ENCODE results near the gene KCTD17. TPM values are rescaled to one million over a fixed set of nuclear protein-coding genes. Genes with fewer than 3 reads are reported as not detected.

The KCTD17 gene
- total RNA-seq, 1 experiment from 2014 or later, result 32.7 TPM

- H3K4me3 ChIP-seq (ENCODE audit: low read depth in 2 of 2, low read length in 2 of 2), result no peak overlapping the region
- intact Hi-C loops (cut with micrococcal nuclease; ENCODE audit: unreplicated experiment), result no loop called here
- peaks cover 4% of the 10 kb centered on the region; the same call in 1 of the 2 replicates for H3K4me1 ChIP-seq (ENCODE audit: control insufficient read depth, insufficient read depth, low read length)
- ATAC-seq (no peak; the same call in 1 of the 2 replicates), DNase-seq (ENCODE audit: low read depth, low spot score) (no peak)
- ChIA-PET CTCF (no interaction called here), POLR2A (no interaction called here)
- H3K9me3 ChIP-seq (ENCODE audit: control insufficient read depth, insufficient read depth, low read depth, low read length), result no peaks in the 10 kb centered on the region
- in situ Hi-C loops (cut with HindIII; ENCODE audit: low pct_unique_long_range_greater_than_20kb, low sequenced_read_pairs), result no loop called here
- no peaks in the 10 kb centered on the region for H3K27me3 ChIP-seq (ENCODE audit: control insufficient read depth, insufficient read depth, low read length)
- TF ChIP-seq SIN3A (IDR thresholded peaks at IDR 0.05; ENCODE audit: borderline replicate concordance, insufficient read depth, low read depth, low read length) (no peak), CTCF (IDR thresholded peaks at IDR 0.05) (no peak), REST (IDR thresholded peaks at IDR 0.05; ENCODE audit: insufficient read depth in 1 of 2, low read depth in 2 of 2, low read length in 1 of 2) (no peak)
- no peak overlapping the region for H3K27ac ChIP-seq (ENCODE audit: low read length)
- H3K36me3 ChIP-seq (ENCODE audit: control insufficient read depth, insufficient read depth, low read length), result no peaks in the 10 kb centered on the region
- no TSS peak for BruUV-seq (replicated peaks)
Measured at GRCh38 chr22:37033605-37034430, 17.7 kb upstream of the KCTD17 start.

GRCh38 chr22:37036655-37037377, 14.7 kb upstream of the KCTD17 start:
- Histone ChIP-seq H3K36me3 (ENCODE audit: control insufficient read depth, insufficient read depth, low read length) (no peaks in the 10 kb centered on the region), H3K27me3 (ENCODE audit: control insufficient read depth, insufficient read depth, low read length) (no peaks in the 10 kb centered on the region), H3K4me1 (ENCODE audit: control insufficient read depth, insufficient read depth, low read length) (peaks cover 4% of the 10 kb centered on the region; the same call in 1 of the 2 replicates), H3K4me3 (ENCODE audit: low read depth in 2 of 2, low read length in 2 of 2) (no peak overlapping the region), H3K27ac (ENCODE audit: low read length) (no peak overlapping the region), H3K9me3 (ENCODE audit: control insufficient read depth, insufficient read depth, low read depth, low read length) (no peaks in the 10 kb centered on the region)
- ATAC-seq (no peak), DNase-seq (ENCODE audit: low read depth, low spot score) (no peak)
- intact Hi-C loops (cut with micrococcal nuclease; ENCODE audit: unreplicated experiment), result no loop called here
- CTCF ChIA-PET, result interaction anchor here (0.6 kb wide), 1 partner anchor 23 kb away, joined by 3 read pairs; no protein-coding TSS in a partner anchor
- no TSS peak for BruUV-seq (replicated peaks)
- in situ Hi-C loops (cut with HindIII; ENCODE audit: low pct_unique_long_range_greater_than_20kb, low sequenced_read_pairs), result no loop called here
- POLR2A ChIA-PET, result interaction anchor here (0.6 kb wide), 1 partner anchor 153 kb away, joined by 3 read pairs; no protein-coding TSS in a partner anchor
- no peak for TF ChIP-seq CTCF (IDR thresholded peaks at IDR 0.05)

Measured in Panc1 (cell line).